Uterus (tissue), 4 donors: Measurements from ENCODE around the gene COL23A1. TPM values are rescaled to one million over a fixed set of nuclear protein-coding genes. Genes with fewer than 3 reads are reported as not detected.

Experiments used
- DNase-seq, 2 donors: peaks; one replicate each; pipeline ENCODE4 v3.0.0-alpha.2; 2019 to 2020
- H3K27ac ChIP-seq, 2 donors: fragments of 200-600 bp; sonication (generic); 1 replicate in 1 of 2; 2 replicates in 1 of 2; pipeline ENCODE4 v1.5.1; 2016 to 2018
- H3K27me3 ChIP-seq, 2 donors: fragments of 200-600 bp; sonication (generic); one replicate each; pipeline ENCODE4 v1.5.1; 2018 to 2019; ENCODE audit warnings: control low read depth in 1 of 2
- H3K36me3 ChIP-seq, 2 donors: fragments of 200-600 bp; sonication (generic); one replicate each; pipeline ENCODE4 v1.5.1; 2019; ENCODE audit warnings: control low read depth in 1 of 2
- H3K4me1 ChIP-seq, 2 donors: fragments of 200-600 bp; sonication (generic); one replicate each; pipeline ENCODE4 v1.5.1; 2018 to 2019; ENCODE audit warnings: control low read depth in 1 of 2
- H3K4me3 ChIP-seq, 2 donors: fragments of 200-600 bp; sonication (generic); 1 replicate in 1 of 2; 2 replicates in 1 of 2; pipeline ENCODE4 v1.5.1; 2018 to 2019; ENCODE audit warnings: mild to moderate bottlenecking in 1 of 2
- H3K9me3 ChIP-seq, 2 donors: fragments of 200-600 bp; sonication (generic); one replicate each; pipeline ENCODE4 v1.5.1; 2019; ENCODE audit warnings: control low read depth in 1 of 2
- CTCF ChIP-seq, 4 experiments: fragments of 200-600 bp in 2 of 4; fragments of 450-650 bp in 2 of 4; sonication (generic) in 2 of 4; IDR thresholded peaks; one replicate each; pipeline ENCODE4 v1.5.1; 2016 to 2019; ENCODE audit warnings: antibody characterized with exemption in 4 of 4, mild to moderate bottlenecking in 2 of 4, moderate library complexity in 1 of 4
- POLR2A ChIP-seq, 2 donors: fragments of 450-650 bp; IDR thresholded peaks; one replicate each; pipeline ENCODE4 v1.6.1; 2016; ENCODE audit warnings: antibody characterized with exemption in 2 of 2, mild to moderate bottlenecking in 1 of 2, moderate library complexity in 1 of 2
- intact Hi-C: fragments of 100-400 bp; cut with DNase I; formaldehyde crosslinking; loops from one replicate; pipeline ENCODE4 v1.15.1; 2023; ENCODE audit warnings: low total_unique reads
- total RNA-seq, 4 donors: library from RNA; depleted of rRNA in 3 of 4; stranded (reverse); fragments of >200 nt in 3 of 4; gene quantifications; one replicate each; pipeline versions ENCODE4 v1.1.0 to v1.2.4, GENCODE V29; 2014 to 2023
- donor health status: DM: yes; HTN: yes; CAD: no.

COL23A1 gene
- total RNA-seq, 4 donors from 2014 or later, result 0.85 to 7.6 (median 2.0) TPM; not detected in 1

GRCh38 chr5:178396796-178397720 lies 193.1 kb downstream of the COL23A1 start:
- Histone ChIP-seq H3K9me3 (no peaks in the 10 kb centered on the region), H3K36me3 (no peaks in the 10 kb centered on the region), H3K27ac (no peak overlapping the region), H3K27me3 (peaks cover 0 to 4% of the 10 kb centered on the region in 2 donors), H3K4me1 (no peaks in the 10 kb centered on the region), H3K4me3 (no peak overlapping the region)
- no peak for TF ChIP-seq CTCF (IDR thresholded peaks at IDR 0.05)
- TF ChIP-seq POLR2A (IDR thresholded peaks at IDR 0.05), result no peak
- intact Hi-C loops, result no loop called here
- no peak for DNase-seq

GRCh38 chr5:178394074-178394473 lies 196.1 kb downstream of the COL23A1 start:
- no peak for DNase-seq
- Histone ChIP-seq H3K27me3 (no peaks in the 10 kb centered on the region), H3K27ac (no peak overlapping the region), H3K4me1 (no peaks in the 10 kb centered on the region), H3K9me3 (no peaks in the 10 kb centered on the region), H3K4me3 (no peak overlapping the region), H3K36me3 (no peaks in the 10 kb centered on the region)
- no peak for TF ChIP-seq POLR2A (IDR thresholded peaks at IDR 0.05)
- intact Hi-C loops, result no loop called here

GRCh38 chr5:178392931-178393394 lies 197.2 kb downstream of the COL23A1 start:
- no peak for TF ChIP-seq CTCF (IDR thresholded peaks at IDR 0.05)
- no peak for TF ChIP-seq POLR2A (IDR thresholded peaks at IDR 0.05)
- no peak for DNase-seq
- no peaks in the 10 kb centered on the region for H3K36me3 ChIP-seq
- H3K27me3 ChIP-seq, result no peaks in the 10 kb centered on the region
- H3K27ac ChIP-seq, result no peak overlapping the region
- no peaks in the 10 kb centered on the region for H3K9me3 ChIP-seq
- intact Hi-C loops, result no loop called here
- H3K4me3 ChIP-seq, result no peak overlapping the region
- H3K4me1 ChIP-seq, result no peaks in the 10 kb centered on the region

- intact Hi-C loops, result no loop called here
- no peak overlapping the region for H3K27ac ChIP-seq
- H3K4me1 ChIP-seq, result no peaks in the 10 kb centered on the region
- no peaks in the 10 kb centered on the region for H3K27me3 ChIP-seq
- no peaks in the 10 kb centered on the region for H3K9me3 ChIP-seq
- no peak overlapping the region for H3K4me3 ChIP-seq
- TF ChIP-seq CTCF (IDR thresholded peaks at IDR 0.05) (no peak), POLR2A (IDR thresholded peaks at IDR 0.05) (no peak)
- no peaks in the 10 kb centered on the region for H3K36me3 ChIP-seq
- DNase-seq, result no peak
Measured at GRCh38 chr5:178392386-178392785, 197.8 kb downstream of the COL23A1 start.

GRCh38 chr5:178391480-178391879 lies 198.7 kb downstream of the COL23A1 start:
- intact Hi-C loops, result no loop called here
- Histone ChIP-seq H3K4me1 (no peaks in the 10 kb centered on the region), H3K27me3 (no peaks in the 10 kb centered on the region), H3K9me3 (no peaks in the 10 kb centered on the region), H3K36me3 (no peaks in the 10 kb centered on the region), H3K27ac (no peak overlapping the region), H3K4me3 (no peak overlapping the region)
- no peak for DNase-seq
- TF ChIP-seq POLR2A (IDR thresholded peaks at IDR 0.05) (no peak), CTCF (IDR thresholded peaks at IDR 0.05) (no peak)
